ENCODE data around the gene NRCAM.

GRCh38 chr7:108149119-108149518 lies 307.1 kb downstream of the NRCAM start:
- TF ChIP-seq POLR2AphosphoS5 (IDR thresholded peaks at IDR 0.05) (no peak), CTCF (IDR thresholded peaks at IDR 0.05) (no peak), POLR2A (IDR thresholded peaks at IDR 0.05) (no peak), EP300 (IDR thresholded peaks at IDR 0.05) (no peak)

All from sigmoid colon (tissue), 4 donors.